Measurements from ENCODE around the gene PHF21A. TPM values are rescaled to one million over a fixed set of nuclear protein-coding genes. Genes with fewer than 3 reads are reported as not detected.

The PHF21A gene
- total RNA-seq, 1 donor from 2014 or later, result 69.3 TPM

DNA sequence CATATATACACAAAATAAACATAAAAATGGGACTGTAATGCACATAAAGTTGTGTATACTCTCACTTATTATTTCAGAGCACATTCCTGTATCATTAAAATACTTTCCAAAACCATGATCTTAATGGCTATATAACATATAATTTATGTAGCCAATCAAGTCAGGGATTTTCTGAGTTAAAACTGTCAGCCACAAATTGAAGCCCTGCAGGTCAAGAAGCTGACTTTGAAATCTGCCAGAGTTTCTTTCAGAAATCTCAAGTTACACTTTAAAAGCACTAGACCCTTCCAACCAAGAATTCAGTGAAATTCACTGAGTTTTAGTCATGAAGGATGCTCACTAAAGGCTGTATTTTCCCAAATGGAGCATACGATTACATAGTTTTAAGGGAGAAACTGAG lies 47.6 kb downstream of the PHF21A start:
- Mint-ChIP-seq H3K4me1 (ENCODE audit: low read depth, unreplicated experiment) (peaks cover 10% of the 10 kb centered on the region), H3K4me3 (ENCODE audit: unreplicated experiment) (no peak overlapping the region), H3K27me3 (ENCODE audit: low read depth, unreplicated experiment) (no peaks in the 10 kb centered on the region), H3K9me3 (ENCODE audit: unreplicated experiment) (peaks cover 2% of the 10 kb centered on the region), H3K27ac (ENCODE audit: unreplicated experiment) (no peak overlapping the region), H3K36me3 (ENCODE audit: low read depth, unreplicated experiment) (peaks cover 12% of the 10 kb centered on the region)
- no peaks in the 10 kb centered on the region for H3K27me3 ChIP-seq (ENCODE audit: insufficient read depth, low read length)
- TF ChIP-seq EZH2 (IDR thresholded peaks at IDR 0.05; ENCODE audit: insufficient read depth, low read length), result no peak
- TF ChIP-seq, protein P1, sequence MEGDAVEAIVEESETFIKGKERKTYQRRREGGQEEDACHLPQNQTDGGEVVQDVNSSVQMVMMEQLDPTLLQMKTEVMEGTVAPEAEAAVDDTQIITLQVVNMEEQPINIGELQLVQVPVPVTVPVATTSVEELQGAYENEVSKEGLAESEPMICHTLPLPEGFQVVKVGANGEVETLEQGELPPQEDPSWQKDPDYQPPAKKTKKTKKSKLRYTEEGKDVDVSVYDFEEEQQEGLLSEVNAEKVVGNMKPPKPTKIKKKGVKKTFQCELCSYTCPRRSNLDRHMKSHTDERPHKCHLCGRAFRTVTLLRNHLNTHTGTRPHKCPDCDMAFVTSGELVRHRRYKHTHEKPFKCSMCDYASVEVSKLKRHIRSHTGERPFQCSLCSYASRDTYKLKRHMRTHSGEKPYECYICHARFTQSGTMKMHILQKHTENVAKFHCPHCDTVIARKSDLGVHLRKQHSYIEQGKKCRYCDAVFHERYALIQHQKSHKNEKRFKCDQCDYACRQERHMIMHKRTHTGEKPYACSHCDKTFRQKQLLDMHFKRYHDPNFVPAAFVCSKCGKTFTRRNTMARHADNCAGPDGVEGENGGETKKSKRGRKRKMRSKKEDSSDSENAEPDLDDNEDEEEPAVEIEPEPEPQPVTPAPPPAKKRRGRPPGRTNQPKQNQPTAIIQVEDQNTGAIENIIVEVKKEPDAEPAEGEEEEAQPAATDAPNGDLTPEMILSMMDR (IDR thresholded peaks at IDR 0.05; ENCODE audit: insufficient read depth, low read depth, low read length), result no peak
- H3K9me3 ChIP-seq (ENCODE audit: insufficient read depth, low read depth, low read length), result no peaks in the 10 kb centered on the region
- no peaks in the 10 kb centered on the region for H3K79me2 ChIP-seq (ENCODE audit: insufficient read depth, low read length)
- DNase-seq (ENCODE audit: low read depth), result no peak
- H3K4me3 ChIP-seq (ENCODE audit: insufficient read depth, low read depth, low read length), result no peak overlapping the region
- no peak overlapping the region for H3K9ac ChIP-seq (ENCODE audit: low read length)
- H2AFZ ChIP-seq (ENCODE audit: low read depth, low read length), result no peak overlapping the region
- peaks cover 4% of the 10 kb centered on the region for H3K4me1 ChIP-seq (ENCODE audit: insufficient read depth, low read length)
- H3K36me3 ChIP-seq (ENCODE audit: insufficient read depth, low read length), result peaks cover 3% of the 10 kb centered on the region
- H4K20me1 ChIP-seq (ENCODE audit: insufficient read depth, low read length), result peaks cover 20% of the 10 kb centered on the region
- H3K4me2 ChIP-seq (ENCODE audit: low read length), result no peak overlapping the region
- no peak overlapping the region for H3K27ac ChIP-seq (ENCODE audit: low read depth, low read length)
- FAIRE-seq, result no peak

DNA sequence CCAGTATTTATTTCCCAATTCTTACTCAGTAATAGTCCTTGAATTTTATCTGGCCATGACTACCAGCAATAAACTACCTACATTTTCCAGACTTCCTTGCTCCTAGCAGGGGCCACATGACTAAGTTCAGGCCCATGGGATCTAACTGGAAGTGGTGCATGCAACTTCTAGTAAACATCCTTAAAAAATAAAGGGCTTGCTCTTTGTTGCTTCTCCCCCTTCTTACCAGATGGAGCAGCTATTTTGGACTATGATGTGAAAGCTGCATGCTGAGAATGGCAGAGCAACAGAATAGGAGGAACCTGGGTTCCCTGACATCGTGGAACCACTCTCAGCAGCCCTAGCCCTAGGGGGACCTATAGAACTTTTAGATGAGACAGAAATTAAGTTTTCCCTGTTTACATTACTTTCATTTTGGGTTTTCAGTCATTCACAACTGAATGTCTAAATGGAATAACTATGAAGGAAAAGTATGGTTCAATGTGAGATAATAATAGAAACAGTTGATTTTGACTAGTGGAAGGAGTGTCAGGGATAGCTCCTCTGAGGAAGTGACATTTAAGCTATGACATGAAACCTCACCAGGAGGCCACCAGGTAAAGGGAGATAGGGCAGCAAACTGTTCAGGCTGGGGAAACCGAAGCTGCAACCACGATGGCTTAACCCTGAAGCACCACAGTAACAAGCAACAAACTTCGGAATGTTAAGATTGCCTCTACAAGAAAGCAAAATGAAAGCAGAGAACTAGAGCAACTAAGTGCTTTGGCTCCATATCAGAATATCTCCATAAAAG lies 48.9 kb downstream of the PHF21A start:
- Histone ChIP-seq H3K4me2 (ENCODE audit: low read length) (no peak overlapping the region), H3K4me1 (ENCODE audit: insufficient read depth, low read length) (peaks cover 4% of the 10 kb centered on the region), H3K36me3 (ENCODE audit: insufficient read depth, low read length) (peaks cover 3% of the 10 kb centered on the region), H3K27ac (ENCODE audit: low read depth, low read length) (no peak overlapping the region), H3K4me3 (ENCODE audit: insufficient read depth, low read depth, low read length) (no peak overlapping the region), H3K27me3 (ENCODE audit: insufficient read depth, low read length) (no peaks in the 10 kb centered on the region), H3K79me2 (ENCODE audit: insufficient read depth, low read length) (no peaks in the 10 kb centered on the region), H4K20me1 (ENCODE audit: insufficient read depth, low read length) (peaks cover 18% of the 10 kb centered on the region), H3K9ac (ENCODE audit: low read length) (no peak overlapping the region), H3K9me3 (ENCODE audit: insufficient read depth, low read depth, low read length) (no peaks in the 10 kb centered on the region), H2AFZ (ENCODE audit: low read depth, low read length) (no peak overlapping the region)
- DNase-seq (ENCODE audit: low read depth) (no peak), FAIRE-seq (no peak)
- peaks cover 19% of the 10 kb centered on the region for H3K36me3 Mint-ChIP-seq (ENCODE audit: low read depth, unreplicated experiment)
- no peaks in the 10 kb centered on the region for H3K27me3 Mint-ChIP-seq (ENCODE audit: low read depth, unreplicated experiment)
- peaks cover 10% of the 10 kb centered on the region for H3K4me1 Mint-ChIP-seq (ENCODE audit: low read depth, unreplicated experiment)
- no peak overlapping the region for H3K4me3 Mint-ChIP-seq (ENCODE audit: unreplicated experiment)
- peaks cover 2% of the 10 kb centered on the region for H3K9me3 Mint-ChIP-seq (ENCODE audit: unreplicated experiment)
- no peak for TF ChIP-seq EZH2 (IDR thresholded peaks at IDR 0.05; ENCODE audit: insufficient read depth, low read length)
- TF ChIP-seq, protein P1 (IDR thresholded peaks at IDR 0.05; ENCODE audit: insufficient read depth, low read depth, low read length), result no peak
- H3K27ac Mint-ChIP-seq (ENCODE audit: unreplicated experiment), result no peak overlapping the region

DNA sequence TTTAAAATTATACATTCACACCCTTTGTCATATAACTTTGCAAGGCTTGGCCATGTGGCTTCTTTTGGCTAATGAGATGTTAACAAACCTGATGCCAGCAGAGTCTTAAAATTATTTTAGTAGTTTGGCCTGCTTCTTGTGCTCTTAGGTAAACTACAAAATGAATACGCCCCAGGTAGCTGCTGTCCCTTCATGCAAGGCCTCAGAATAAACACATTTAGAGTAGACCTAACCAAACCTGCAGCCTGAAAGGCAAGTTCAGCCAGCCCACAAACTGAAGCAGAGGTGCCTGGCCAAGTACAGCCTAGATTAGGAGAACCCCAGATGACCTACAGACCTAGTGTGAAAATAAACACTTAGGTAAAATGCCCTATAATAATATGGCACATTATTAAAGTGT lies 50.2 kb downstream of the PHF21A start:
- DNase-seq (ENCODE audit: low read depth) (no peak), FAIRE-seq (no peak)
- H3K27me3 ChIP-seq (ENCODE audit: insufficient read depth, low read length), result no peaks in the 10 kb centered on the region
- Mint-ChIP-seq H3K4me3 (ENCODE audit: unreplicated experiment) (no peak overlapping the region), H3K9me3 (ENCODE audit: unreplicated experiment) (peaks cover 2% of the 10 kb centered on the region), H3K36me3 (ENCODE audit: low read depth, unreplicated experiment) (peaks cover 22% of the 10 kb centered on the region), H3K4me1 (ENCODE audit: low read depth, unreplicated experiment) (peaks cover 10% of the 10 kb centered on the region), H3K27me3 (ENCODE audit: low read depth, unreplicated experiment) (no peaks in the 10 kb centered on the region), H3K27ac (ENCODE audit: unreplicated experiment) (no peak overlapping the region)
- no peak for TF ChIP-seq EZH2 (IDR thresholded peaks at IDR 0.05; ENCODE audit: insufficient read depth, low read length)
- TF ChIP-seq, protein P1 (IDR thresholded peaks at IDR 0.05; ENCODE audit: insufficient read depth, low read depth, low read length), result no peak
- H3K4me2 ChIP-seq (ENCODE audit: low read length), result no peak overlapping the region
- H4K20me1 ChIP-seq (ENCODE audit: insufficient read depth, low read length), result peaks cover 17% of the 10 kb centered on the region
- H3K4me3 ChIP-seq (ENCODE audit: insufficient read depth, low read depth, low read length), result no peak overlapping the region
- peaks cover 4% of the 10 kb centered on the region for H3K4me1 ChIP-seq (ENCODE audit: insufficient read depth, low read length)
- H3K79me2 ChIP-seq (ENCODE audit: insufficient read depth, low read length), result no peaks in the 10 kb centered on the region
- H2AFZ ChIP-seq (ENCODE audit: low read depth, low read length), result no peak overlapping the region
- no peak overlapping the region for H3K9ac ChIP-seq (ENCODE audit: low read length)
- no peak overlapping the region for H3K27ac ChIP-seq (ENCODE audit: low read depth, low read length)
- H3K9me3 ChIP-seq (ENCODE audit: insufficient read depth, low read depth, low read length), result no peaks in the 10 kb centered on the region
- H3K36me3 ChIP-seq (ENCODE audit: insufficient read depth, low read length), result peaks cover 3% of the 10 kb centered on the region

All from astrocyte (in vitro differentiated cells and primary cell).